ENCODE data around the gene RFT1. TPM values are rescaled to one million over a fixed set of nuclear protein-coding genes. Genes with fewer than 3 reads are reported as not detected.

The RFT1 gene
- total and polyA plus RNA-seq, 2 of the 13 experiments (the other 11 are each of a cell fraction or from before 2014, with no cell fraction given): 23.2 to 37.0 TPM

GRCh38 chr3:53160660-53161449 lies 30.6 kb upstream of the RFT1 start, which contains the start of gene PRKCD (continued):
- TF ChIP-seq RBM39 (IDR thresholded peaks at IDR 0.05; ENCODE audit: low read depth, low read length, poor library complexity, severe bottlenecking): peak; percentile 59
- no peak for TF ChIP-seq ZNF777 (CRISPR knock-in tag; IDR thresholded peaks at IDR 0.05)
- TF ChIP-seq KDM1A (CRISPR knock-in tag; IDR thresholded peaks at IDR 0.05): 0 out of 2 replicates have a peak, but pooled peaks have one; percentile 19
- TF ChIP-seq ZNF850 (CRISPR knock-in tag; conservative IDR thresholded peaks at IDR 0.05): no peak
- no peak for TF ChIP-seq TBX2 (CRISPR knock-in tag; IDR thresholded peaks at IDR 0.05; ENCODE audit: borderline replicate concordance)
- TF ChIP-seq ZNF280D (CRISPR knock-in tag; IDR thresholded peaks at IDR 0.05): no peak
- TF ChIP-seq ATAD3A (CRISPR knock-in tag; IDR thresholded peaks at IDR 0.05): no peak
- no peak for TF ChIP-seq ZNF331 (CRISPR knock-in tag; IDR thresholded peaks at IDR 0.05)
- no peak for TF ChIP-seq ZNF781 (CRISPR knock-in tag; IDR thresholded peaks at IDR 0.05; ENCODE audit: borderline replicate concordance, not compliant biosample characterization)
- TF ChIP-seq DNMT3B (CRISPR knock-in tag; conservative IDR thresholded peaks at IDR 0.05): no peak
- TF ChIP-seq ZNF337 (CRISPR knock-in tag; IDR thresholded peaks at IDR 0.05; ENCODE audit: borderline replicate concordance, low read depth): no peak
- TF ChIP-seq ZNF34 (CRISPR knock-in tag; IDR thresholded peaks at IDR 0.05; ENCODE audit: borderline replicate concordance): no peak
- 0 out of 2 replicates have a peak, but pooled peaks have one; percentile 20 for TF ChIP-seq MTF2 (CRISPR knock-in tag; IDR thresholded peaks at IDR 0.05; ENCODE audit: borderline replicate concordance)
- no peak for TF ChIP-seq IRX3 (CRISPR knock-in tag; IDR thresholded peaks at IDR 0.05; ENCODE audit: borderline replicate concordance, low read depth)
- TF ChIP-seq TOE1 (CRISPR knock-in tag; IDR thresholded peaks at IDR 0.05): no peak
- no peak for TF ChIP-seq ZBTB14 (CRISPR knock-in tag; IDR thresholded peaks at IDR 0.05)
- TF ChIP-seq HOXA3 (CRISPR knock-in tag; IDR thresholded peaks at IDR 0.05): no peak
- no peak for TF ChIP-seq ARID2 (CRISPR knock-in tag; IDR thresholded peaks at IDR 0.05; ENCODE audit: borderline replicate concordance)
- no peak for TF ChIP-seq ZBTB3 (CRISPR knock-in tag; IDR thresholded peaks at IDR 0.05; ENCODE audit: borderline replicate concordance, low read depth)
- TF ChIP-seq ZNF709 (CRISPR knock-in tag; IDR thresholded peaks at IDR 0.05): no peak
- no peak for TF ChIP-seq ZNF703 (CRISPR knock-in tag; IDR thresholded peaks at IDR 0.05; ENCODE audit: borderline replicate concordance)
- no peak for TF ChIP-seq RBAK (CRISPR knock-in tag; IDR thresholded peaks at IDR 0.05)
- TF ChIP-seq ZNF792 (CRISPR knock-in tag; IDR thresholded peaks at IDR 0.05): no peak
- TF ChIP-seq MIER3 (CRISPR knock-in tag; IDR thresholded peaks at IDR 0.05; ENCODE audit: borderline replicate concordance): no peak
- no peak for TF ChIP-seq DDIT3 (CRISPR knock-in tag; IDR thresholded peaks at IDR 0.05)
- TF ChIP-seq MXD4 (CRISPR knock-in tag; IDR thresholded peaks at IDR 0.05): no peak
